SK-N-SH treated with all-trans-retinoic acid at 6 μM for 48 hours (cell line): Measurements from ENCODE around the gene MEPCE.

Experiments used
- ATAC-seq: fragments of 200-7000 bp; cut with Tn5 transposase; 3 replicates; pipeline ENCODE4 v1.9.1; 2020; ENCODE audit warnings: mild to moderate bottlenecking, moderate library complexity
- ARNTL ChIP-seq: fragments of 450-650 bp; formaldehyde crosslinking; IDR thresholded peaks from 2 replicates; pipeline ENCODE4 v1.5.0; 2020; ENCODE audit warnings: low read depth, mild to moderate bottlenecking, moderate library complexity, borderline replicate concordance
- BACH2 ChIP-seq: fragments of 250-450 bp; sonication (Bioruptor Pico); IDR thresholded peaks from 2 replicates; pipeline ENCODE4 v1.9.0; 2021; ENCODE audit warnings: mild to moderate bottlenecking, borderline replicate concordance
- CSDC2 ChIP-seq: fragments of 250-450 bp; sonication (Bioruptor Pico); IDR thresholded peaks from 2 replicates; pipeline ENCODE4 v1.5.0; 2020; ENCODE audit warnings: mild to moderate bottlenecking, moderate library complexity
- ESRRG ChIP-seq: fragments of 250-450 bp; sonication (Bioruptor Pico); IDR thresholded peaks from 2 replicates; pipeline ENCODE4 v1.6.1; 2021; ENCODE audit warnings: mild to moderate bottlenecking
- GLIS3 ChIP-seq: fragments of 250-450 bp; sonication (Bioruptor Pico); IDR thresholded peaks from 2 replicates; pipeline ENCODE4 v1.5.0; 2020; ENCODE audit warnings: mild to moderate bottlenecking, moderate library complexity
- ISL1 ChIP-seq: fragments of 250-450 bp; sonication (Bioruptor Pico); IDR thresholded peaks from 2 replicates; pipeline ENCODE4 v2.1.2; 2022; ENCODE audit warnings: mild to moderate bottlenecking, moderate library complexity
- RARB ChIP-seq: fragments of 250-450 bp; sonication (Bioruptor Pico); IDR thresholded peaks from 2 replicates; pipeline ENCODE4 v1.8.0; 2021; ENCODE audit warnings: mild to moderate bottlenecking, moderate library complexity
- SNAI2 ChIP-seq: fragments of 250-450 bp; sonication (Bioruptor Pico); IDR thresholded peaks from 2 replicates; pipeline ENCODE4 v1.5.0; 2020; ENCODE audit warnings: mild to moderate bottlenecking, moderate library complexity
- TCF4 ChIP-seq: fragments of 250-450 bp; sonication (Bioruptor Pico); IDR thresholded peaks from 2 replicates; pipeline ENCODE4 v1.8.0; 2021; ENCODE audit warnings: mild to moderate bottlenecking, moderate library complexity, borderline replicate concordance
- ZC3H10 ChIP-seq: fragments of 250-450 bp; sonication (Bioruptor Pico); IDR thresholded peaks from 2 replicates; pipeline ENCODE4 v1.5.1; 2021; ENCODE audit warnings: mild to moderate bottlenecking, moderate library complexity
- ZFP3 ChIP-seq: fragments of 250-450 bp; sonication (Bioruptor Pico); IDR thresholded peaks from 2 replicates; pipeline ENCODE4 v1.5.0; 2020; ENCODE audit warnings: mild to moderate bottlenecking, moderate library complexity
- ZFP30 ChIP-seq: fragments of 450-650 bp; formaldehyde crosslinking; IDR thresholded peaks from 2 replicates; pipeline ENCODE4 v1.5.0; 2022; ENCODE audit warnings: mild to moderate bottlenecking, moderate library complexity
- ZNF565 ChIP-seq: fragments of 450-650 bp; formaldehyde crosslinking; conservative IDR thresholded peaks from 2 replicates; pipeline ENCODE4 v1.5.0; 2020; ENCODE audit warnings: low read depth, mild to moderate bottlenecking, moderate library complexity
- ZNF70 ChIP-seq: fragments of 450-650 bp; formaldehyde crosslinking; IDR thresholded peaks from 2 replicates; pipeline ENCODE4 v1.5.0; 2020; ENCODE audit warnings: mild to moderate bottlenecking, moderate library complexity
- ZNF8 ChIP-seq: fragments of 450-650 bp; formaldehyde crosslinking; IDR thresholded peaks from 2 replicates; pipeline ENCODE4 v1.5.0; 2020; ENCODE audit warnings: mild to moderate bottlenecking, moderate library complexity
- TF ChIP-seq, protein P1 (sequence below): fragments of 250-450 bp; sonication (Bioruptor Pico); IDR thresholded peaks from 2 replicates; pipeline ENCODE4 v1.8.0; 2020; ENCODE audit warnings: mild to moderate bottlenecking, moderate library complexity, borderline replicate concordance
- TF ChIP-seq, protein P2 (sequence below): fragments of 250-450 bp; sonication (Bioruptor Pico); IDR thresholded peaks from 2 replicates; pipeline ENCODE4 v1.5.0; 2020; ENCODE audit warnings: mild to moderate bottlenecking, moderate library complexity
- TF ChIP-seq, protein P3 (sequence below): fragments of 250-450 bp; sonication (Bioruptor Pico); IDR thresholded peaks from 2 replicates; pipeline ENCODE4 v1.5.1; 2020; ENCODE audit warnings: low read depth, mild to moderate bottlenecking, moderate library complexity

MEPCE gene

GRCh38 chr7:100393233-100393905 is 36.3 kb upstream of the MEPCE start (continued):
- TF ChIP-seq, protein P1, sequence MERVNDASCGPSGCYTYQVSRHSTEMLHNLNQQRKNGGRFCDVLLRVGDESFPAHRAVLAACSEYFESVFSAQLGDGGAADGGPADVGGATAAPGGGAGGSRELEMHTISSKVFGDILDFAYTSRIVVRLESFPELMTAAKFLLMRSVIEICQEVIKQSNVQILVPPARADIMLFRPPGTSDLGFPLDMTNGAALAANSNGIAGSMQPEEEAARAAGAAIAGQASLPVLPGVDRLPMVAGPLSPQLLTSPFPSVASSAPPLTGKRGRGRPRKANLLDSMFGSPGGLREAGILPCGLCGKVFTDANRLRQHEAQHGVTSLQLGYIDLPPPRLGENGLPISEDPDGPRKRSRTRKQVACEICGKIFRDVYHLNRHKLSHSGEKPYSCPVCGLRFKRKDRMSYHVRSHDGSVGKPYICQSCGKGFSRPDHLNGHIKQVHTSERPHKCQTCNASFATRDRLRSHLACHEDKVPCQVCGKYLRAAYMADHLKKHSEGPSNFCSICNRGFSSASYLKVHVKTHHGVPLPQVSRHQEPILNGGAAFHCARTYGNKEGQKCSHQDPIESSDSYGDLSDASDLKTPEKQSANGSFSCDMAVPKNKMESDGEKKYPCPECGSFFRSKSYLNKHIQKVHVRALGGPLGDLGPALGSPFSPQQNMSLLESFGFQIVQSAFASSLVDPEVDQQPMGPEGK (CRISPR knock-in tag) = no peak
- TF ChIP-seq RARB (CRISPR knock-in tag) (no peak), TCF4 (CRISPR knock-in tag) (no peak), BACH2 (CRISPR knock-in tag) (no peak), ZFP3 (CRISPR knock-in tag) (no peak), ZNF8 (CRISPR knock-in tag) (no peak)
- TF ChIP-seq, all 23 proteins: peak for 0

- no peak for ATAC-seq
- TF ChIP-seq ZNF565 (CRISPR knock-in tag) (no peak), ZFP30 (CRISPR knock-in tag) (no peak), ARNTL (no peak), ISL1 (CRISPR knock-in tag) (no peak), BACH2 (CRISPR knock-in tag) (no peak)
- TF ChIP-seq, protein P2, sequence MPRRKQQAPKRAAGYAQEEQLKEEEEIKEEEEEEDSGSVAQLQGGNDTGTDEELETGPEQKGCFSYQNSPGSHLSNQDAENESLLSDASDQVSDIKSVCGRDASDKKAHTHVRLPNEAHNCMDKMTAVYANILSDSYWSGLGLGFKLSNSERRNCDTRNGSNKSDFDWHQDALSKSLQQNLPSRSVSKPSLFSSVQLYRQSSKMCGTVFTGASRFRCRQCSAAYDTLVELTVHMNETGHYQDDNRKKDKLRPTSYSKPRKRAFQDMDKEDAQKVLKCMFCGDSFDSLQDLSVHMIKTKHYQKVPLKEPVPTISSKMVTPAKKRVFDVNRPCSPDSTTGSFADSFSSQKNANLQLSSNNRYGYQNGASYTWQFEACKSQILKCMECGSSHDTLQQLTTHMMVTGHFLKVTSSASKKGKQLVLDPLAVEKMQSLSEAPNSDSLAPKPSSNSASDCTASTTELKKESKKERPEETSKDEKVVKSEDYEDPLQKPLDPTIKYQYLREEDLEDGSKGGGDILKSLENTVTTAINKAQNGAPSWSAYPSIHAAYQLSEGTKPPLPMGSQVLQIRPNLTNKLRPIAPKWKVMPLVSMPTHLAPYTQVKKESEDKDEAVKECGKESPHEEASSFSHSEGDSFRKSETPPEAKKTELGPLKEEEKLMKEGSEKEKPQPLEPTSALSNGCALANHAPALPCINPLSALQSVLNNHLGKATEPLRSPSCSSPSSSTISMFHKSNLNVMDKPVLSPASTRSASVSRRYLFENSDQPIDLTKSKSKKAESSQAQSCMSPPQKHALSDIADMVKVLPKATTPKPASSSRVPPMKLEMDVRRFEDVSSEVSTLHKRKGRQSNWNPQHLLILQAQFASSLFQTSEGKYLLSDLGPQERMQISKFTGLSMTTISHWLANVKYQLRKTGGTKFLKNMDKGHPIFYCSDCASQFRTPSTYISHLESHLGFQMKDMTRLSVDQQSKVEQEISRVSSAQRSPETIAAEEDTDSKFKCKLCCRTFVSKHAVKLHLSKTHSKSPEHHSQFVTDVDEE (CRISPR knock-in tag) = no peak
Observed at GRCh38 chr7:100394077-100394476, 35.6 kb upstream of the MEPCE start.

GRCh38 chr7:100396421-100396982 is 33.1 kb upstream of the MEPCE start:
- ATAC-seq = no peak
- no peak for TF ChIP-seq ESRRG (CRISPR knock-in tag)
- TF ChIP-seq, all 23 proteins: peak for 0

GRCh38 chr7:100397315-100398081 is 32.1 kb upstream of the MEPCE start:
- no peak for ATAC-seq
- TF ChIP-seq GLIS3 (CRISPR knock-in tag) = no peak
- TF ChIP-seq, protein P1 (CRISPR knock-in tag) = no peak
- TF ChIP-seq CSDC2 (CRISPR knock-in tag) = no peak
- no peak for TF ChIP-seq SNAI2 (CRISPR knock-in tag)
- TF ChIP-seq ISL1 (CRISPR knock-in tag) = no peak
- TF ChIP-seq, protein P2 (CRISPR knock-in tag) = no peak
- TF ChIP-seq ZNF70 (CRISPR knock-in tag) = no peak
- TF ChIP-seq ESRRG (CRISPR knock-in tag) = no peak
- TF ChIP-seq, protein P3, sequence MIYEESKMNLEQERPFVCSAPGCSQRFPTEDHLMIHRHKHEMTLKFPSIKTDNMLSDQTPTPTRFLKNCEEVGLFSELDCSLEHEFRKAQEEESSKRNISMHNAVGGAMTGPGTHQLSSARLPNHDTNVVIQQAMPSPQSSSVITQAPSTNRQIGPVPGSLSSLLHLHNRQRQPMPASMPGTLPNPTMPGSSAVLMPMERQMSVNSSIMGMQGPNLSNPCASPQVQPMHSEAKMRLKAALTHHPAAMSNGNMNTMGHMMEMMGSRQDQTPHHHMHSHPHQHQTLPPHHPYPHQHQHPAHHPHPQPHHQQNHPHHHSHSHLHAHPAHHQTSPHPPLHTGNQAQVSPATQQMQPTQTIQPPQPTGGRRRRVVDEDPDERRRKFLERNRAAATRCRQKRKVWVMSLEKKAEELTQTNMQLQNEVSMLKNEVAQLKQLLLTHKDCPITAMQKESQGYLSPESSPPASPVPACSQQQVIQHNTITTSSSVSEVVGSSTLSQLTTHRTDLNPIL (CRISPR knock-in tag) = no peak
- TF ChIP-seq BACH2 (CRISPR knock-in tag) = no peak
- TF ChIP-seq ZC3H10 (CRISPR knock-in tag) = no peak
